Measurements from ENCODE around the gene TP53. TPM values are rescaled to one million over a fixed set of nuclear protein-coding genes. Genes with fewer than 3 reads are reported as not detected.
A peak's percentile ranks its signal among the peaks of the same experiment; 100 is the strongest.

Gene TP53
- total and polyA plus RNA-seq, 9 of the 15 experiments (the other 6 are each of a cell fraction or from before 2014, with no cell fraction given) = 2.8 to 14.0 (median 7.1) TPM

DNA sequence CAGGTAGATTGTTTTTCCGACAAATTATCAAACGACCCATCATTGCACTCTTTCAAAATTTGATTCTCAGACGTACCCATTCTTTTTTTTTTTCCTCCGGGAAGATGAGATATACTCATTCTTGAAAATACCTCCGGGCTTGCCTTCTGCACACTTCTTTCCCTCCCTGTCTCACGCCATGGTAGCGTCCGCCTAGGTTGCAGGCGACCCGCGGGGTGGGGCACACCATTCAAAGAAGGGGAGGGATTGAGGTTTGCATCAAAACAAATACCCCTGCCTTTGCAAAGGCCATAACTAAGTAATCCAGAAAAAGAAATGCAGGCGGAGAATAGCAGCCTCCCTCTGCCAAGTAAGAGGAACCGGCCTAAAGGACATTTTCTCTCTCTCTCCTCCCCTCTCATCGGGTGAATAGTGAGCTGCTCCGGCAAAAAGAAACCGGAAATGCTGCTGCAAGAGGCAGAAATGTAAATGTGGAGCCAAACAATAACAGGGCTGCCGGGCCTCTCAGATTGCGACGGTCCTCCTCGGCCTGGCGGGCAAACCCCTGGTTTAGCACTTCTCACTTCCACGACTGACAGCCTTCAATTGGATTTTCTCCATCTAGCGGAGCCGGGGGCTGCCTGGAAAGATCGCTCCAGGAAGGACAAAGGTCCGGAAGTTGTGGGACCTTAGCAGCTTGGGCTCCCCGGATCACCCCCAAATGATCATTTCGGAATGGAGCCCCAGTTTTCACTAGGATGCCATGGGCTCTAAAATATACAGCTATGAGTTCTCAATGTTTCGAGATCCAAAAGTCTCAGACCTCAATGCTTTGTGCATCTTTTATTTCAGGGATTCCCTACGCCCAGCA lies 843 bp downstream of the TP53 start (continued):
- TF ChIP-seq, protein P1, sequence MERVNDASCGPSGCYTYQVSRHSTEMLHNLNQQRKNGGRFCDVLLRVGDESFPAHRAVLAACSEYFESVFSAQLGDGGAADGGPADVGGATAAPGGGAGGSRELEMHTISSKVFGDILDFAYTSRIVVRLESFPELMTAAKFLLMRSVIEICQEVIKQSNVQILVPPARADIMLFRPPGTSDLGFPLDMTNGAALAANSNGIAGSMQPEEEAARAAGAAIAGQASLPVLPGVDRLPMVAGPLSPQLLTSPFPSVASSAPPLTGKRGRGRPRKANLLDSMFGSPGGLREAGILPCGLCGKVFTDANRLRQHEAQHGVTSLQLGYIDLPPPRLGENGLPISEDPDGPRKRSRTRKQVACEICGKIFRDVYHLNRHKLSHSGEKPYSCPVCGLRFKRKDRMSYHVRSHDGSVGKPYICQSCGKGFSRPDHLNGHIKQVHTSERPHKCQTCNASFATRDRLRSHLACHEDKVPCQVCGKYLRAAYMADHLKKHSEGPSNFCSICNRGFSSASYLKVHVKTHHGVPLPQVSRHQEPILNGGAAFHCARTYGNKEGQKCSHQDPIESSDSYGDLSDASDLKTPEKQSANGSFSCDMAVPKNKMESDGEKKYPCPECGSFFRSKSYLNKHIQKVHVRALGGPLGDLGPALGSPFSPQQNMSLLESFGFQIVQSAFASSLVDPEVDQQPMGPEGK (CRISPR knock-in tag; IDR thresholded peaks at IDR 0.05; ENCODE audit: borderline replicate concordance) = no peak
- TF ChIP-seq NFYB (IDR thresholded peaks at IDR 0.05; ENCODE audit: extremely low read depth, insufficient read length) = no peak
- TF ChIP-seq ZNF124 (CRISPR knock-in tag; IDR thresholded peaks at IDR 0.05) = no peak
- TF ChIP-seq CEBPB (tag; IDR thresholded peaks at IDR 0.05) = no peak
- TF ChIP-seq, protein P2, sequence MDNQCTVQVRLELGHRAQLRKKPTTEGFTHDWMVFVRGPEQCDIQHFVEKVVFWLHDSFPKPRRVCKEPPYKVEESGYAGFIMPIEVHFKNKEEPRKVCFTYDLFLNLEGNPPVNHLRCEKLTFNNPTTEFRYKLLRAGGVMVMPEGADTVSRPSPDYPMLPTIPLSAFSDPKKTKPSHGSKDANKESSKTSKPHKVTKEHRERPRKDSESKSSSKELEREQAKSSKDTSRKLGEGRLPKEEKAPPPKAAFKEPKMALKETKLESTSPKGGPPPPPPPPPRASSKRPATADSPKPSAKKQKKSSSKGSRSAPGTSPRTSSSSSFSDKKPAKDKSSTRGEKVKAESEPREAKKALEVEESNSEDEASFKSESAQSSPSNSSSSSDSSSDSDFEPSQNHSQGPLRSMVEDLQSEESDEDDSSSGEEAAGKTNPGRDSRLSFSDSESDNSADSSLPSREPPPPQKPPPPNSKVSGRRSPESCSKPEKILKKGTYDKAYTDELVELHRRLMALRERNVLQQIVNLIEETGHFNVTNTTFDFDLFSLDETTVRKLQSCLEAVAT (IDR thresholded peaks at IDR 0.05) = peak in 1 of 2 experiments; percentile 39; a peak in 2 of 4 replicates
- TF ChIP-seq, protein P3, sequence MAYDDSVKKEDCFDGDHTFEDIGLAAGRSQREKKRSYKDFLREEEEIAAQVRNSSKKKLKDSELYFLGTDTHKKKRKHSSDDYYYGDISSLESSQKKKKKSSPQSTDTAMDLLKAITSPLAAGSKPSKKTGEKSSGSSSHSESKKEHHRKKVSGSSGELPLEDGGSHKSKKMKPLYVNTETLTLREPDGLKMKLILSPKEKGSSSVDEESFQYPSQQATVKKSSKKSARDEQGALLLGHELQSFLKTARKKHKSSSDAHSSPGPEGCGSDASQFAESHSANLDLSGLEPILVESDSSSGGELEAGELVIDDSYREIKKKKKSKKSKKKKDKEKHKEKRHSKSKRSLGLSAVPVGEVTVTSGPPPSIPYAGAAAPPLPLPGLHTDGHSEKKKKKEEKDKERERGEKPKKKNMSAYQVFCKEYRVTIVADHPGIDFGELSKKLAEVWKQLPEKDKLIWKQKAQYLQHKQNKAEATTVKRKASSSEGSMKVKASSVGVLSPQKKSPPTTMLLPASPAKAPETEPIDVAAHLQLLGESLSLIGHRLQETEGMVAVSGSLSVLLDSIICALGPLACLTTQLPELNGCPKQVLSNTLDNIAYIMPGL (CRISPR knock-in tag; IDR thresholded peaks at IDR 0.05) = 0 out of 2 replicates have a peak, but pooled peaks have one; percentile 14
- peak; percentile 71 to 100 for TF ChIP-seq FOXK2 (conservative IDR thresholded peaks at IDR 0.05 in 1 of 2, IDR thresholded peaks at IDR 0.05 in 1 of 2; ENCODE audit: low read depth in 2 of 2)
- TF ChIP-seq RFX1 (IDR thresholded peaks at IDR 0.05) = no peak; the same call in 1 of the 2 replicates
- 0 out of 2 replicates have a peak, but pooled peaks have one; percentile 33 for TF ChIP-seq FOXM1 (IDR thresholded peaks at IDR 0.05; ENCODE audit: low read depth)
- no peak for TF ChIP-seq FOXM1 (CRISPR knock-in tag; IDR thresholded peaks at IDR 0.05; ENCODE audit: low read depth)
- TF ChIP-seq, protein P4, sequence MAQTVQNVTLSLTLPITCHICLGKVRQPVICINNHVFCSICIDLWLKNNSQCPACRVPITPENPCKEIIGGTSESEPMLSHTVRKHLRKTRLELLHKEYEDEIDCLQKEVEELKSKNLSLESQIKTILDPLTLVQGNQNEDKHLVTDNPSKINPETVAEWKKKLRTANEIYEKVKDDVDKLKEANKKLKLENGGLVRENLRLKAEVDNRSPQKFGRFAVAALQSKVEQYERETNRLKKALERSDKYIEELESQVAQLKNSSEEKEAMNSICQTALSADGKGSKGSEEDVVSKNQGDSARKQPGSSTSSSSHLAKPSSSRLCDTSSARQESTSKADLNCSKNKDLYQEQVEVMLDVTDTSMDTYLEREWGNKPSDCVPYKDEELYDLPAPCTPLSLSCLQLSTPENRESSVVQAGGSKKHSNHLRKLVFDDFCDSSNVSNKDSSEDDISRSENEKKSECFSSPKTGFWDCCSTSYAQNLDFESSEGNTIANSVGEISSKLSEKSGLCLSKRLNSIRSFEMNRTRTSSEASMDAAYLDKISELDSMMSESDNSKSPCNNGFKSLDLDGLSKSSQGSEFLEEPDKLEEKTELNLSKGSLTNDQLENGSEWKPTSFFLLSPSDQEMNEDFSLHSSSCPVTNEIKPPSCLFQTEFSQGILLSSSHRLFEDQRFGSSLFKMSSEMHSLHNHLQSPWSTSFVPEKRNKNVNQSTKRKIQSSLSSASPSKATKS (CRISPR knock-in tag; IDR thresholded peaks at IDR 0.05) = no peak
- 0 out of 2 replicates have a peak, but pooled peaks have one; percentile 17 for TF ChIP-seq TEAD4 (IDR thresholded peaks at IDR 0.05; ENCODE audit: low read length)
- no peak for TF ChIP-seq TEAD4 (CRISPR knock-in tag; IDR thresholded peaks at IDR 0.05; ENCODE audit: borderline replicate concordance)
- TF ChIP-seq ZNF197 (CRISPR knock-in tag; IDR thresholded peaks at IDR 0.05; ENCODE audit: low read depth) = 0 out of 2 replicates have a peak, but pooled peaks have one; percentile 55
- TF ChIP-seq STAG1 (CRISPR knock-in tag; IDR thresholded peaks at IDR 0.05; ENCODE audit: borderline replicate concordance) = 0 out of 2 replicates have a peak, but pooled peaks have one; percentile 14
- no peak for TF ChIP-seq PTTG1 (tag; IDR thresholded peaks at IDR 0.05; ENCODE audit: low read depth)
- peak; percentile 76 for TF ChIP-seq TAF7 (tag; IDR thresholded peaks at IDR 0.05)
- TF ChIP-seq MYBL2 (IDR thresholded peaks at IDR 0.05; ENCODE audit: low read depth) = no peak
- no peak for TF ChIP-seq MYBL2 (CRISPR knock-in tag; IDR thresholded peaks at IDR 0.05; ENCODE audit: borderline replicate concordance)
- peak; percentile 61 for TF ChIP-seq SUPT5H (IDR thresholded peaks at IDR 0.05)
